GM10847 (cell line): Measurements from ENCODE around the gene TMUB1.

ENCODE experiments used
- POLR2A ChIP-seq: IDR thresholded peaks from 2 replicates; pipeline ENCODE4 v1.6.1; 2011; ENCODE audit not compliant: insufficient read length; ENCODE audit errors: extremely low read depth

TMUB1 gene

GRCh38 chr7:151124481-151124880 lies 41.2 kb upstream of the TMUB1 start:
- no peak for TF ChIP-seq POLR2A

DNA sequence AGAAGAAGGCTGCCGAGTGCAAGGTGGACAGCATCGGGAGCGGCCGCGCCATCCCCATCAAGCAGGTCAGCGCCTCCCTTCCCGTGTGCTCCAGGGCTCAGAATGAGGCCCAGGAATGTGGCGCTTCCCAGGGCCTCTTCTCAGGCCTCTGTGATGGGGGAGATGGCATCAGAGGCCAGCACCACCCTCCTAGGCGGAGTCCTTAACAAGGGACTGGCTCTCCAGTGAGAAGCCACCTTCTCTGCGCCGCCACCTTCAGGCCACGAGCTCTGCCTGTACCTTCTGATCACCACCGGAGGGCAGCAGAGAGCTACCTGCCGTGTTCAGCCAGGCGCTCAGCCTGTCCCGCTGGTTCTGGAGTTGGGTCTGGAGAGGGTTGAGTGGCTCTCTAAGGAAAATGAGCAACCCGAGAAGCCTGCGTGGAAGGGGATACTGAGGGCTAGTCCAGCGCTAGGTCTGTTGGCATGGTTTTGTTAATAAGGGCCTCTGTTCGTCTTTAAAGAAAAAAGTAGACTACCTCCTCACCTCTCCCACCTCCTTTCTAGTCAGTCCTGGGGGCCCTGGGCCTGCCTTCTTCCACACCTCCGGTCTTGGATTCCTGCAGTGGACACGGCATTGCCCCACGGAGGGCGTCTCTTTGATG lies 40.6 kb upstream of the TMUB1 start:
- TF ChIP-seq POLR2A = no peak

DNA sequence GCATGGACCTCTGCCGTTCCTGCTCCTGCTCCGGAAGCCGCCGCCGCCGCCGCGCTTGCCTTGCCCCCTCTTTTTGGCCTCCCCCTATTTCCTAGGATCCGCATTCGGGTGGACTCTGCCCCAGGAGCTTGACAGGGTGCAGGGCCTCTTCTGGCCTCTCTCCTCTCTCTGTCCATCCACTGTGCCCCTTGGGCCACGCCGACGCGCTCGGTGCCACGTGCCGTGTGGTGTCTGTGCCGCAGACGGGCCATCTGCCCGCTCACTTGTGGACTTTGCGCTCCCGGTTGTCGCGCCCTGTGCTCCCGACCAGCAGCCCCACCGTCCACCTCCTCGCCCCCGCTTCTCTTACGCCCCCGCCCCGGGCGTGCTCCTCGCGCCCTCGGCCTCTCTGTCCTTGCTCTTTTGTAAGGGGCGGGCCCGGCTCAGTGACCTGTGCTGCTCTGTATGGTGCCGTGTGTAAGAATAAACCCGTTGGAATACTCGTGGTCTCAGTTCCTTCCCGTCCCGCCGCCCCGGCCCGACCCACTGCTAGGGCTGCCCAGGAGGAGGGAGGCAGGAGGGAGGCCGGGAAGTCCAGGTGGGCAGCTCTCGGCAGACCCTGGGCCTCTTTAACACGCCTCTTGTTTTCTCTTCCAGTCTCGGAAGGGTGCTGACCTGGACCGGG lies 40.0 kb upstream of the TMUB1 start:
- no peak for TF ChIP-seq POLR2A

GRCh38 chr7:151122796-151123157 lies 39.5 kb upstream of the TMUB1 start:
- TF ChIP-seq POLR2A = no peak

- no peak for TF ChIP-seq POLR2A
These were observed 39.0 kb upstream of the TMUB1 start for GRCh38 chr7:151122276-151122675.

DNA sequence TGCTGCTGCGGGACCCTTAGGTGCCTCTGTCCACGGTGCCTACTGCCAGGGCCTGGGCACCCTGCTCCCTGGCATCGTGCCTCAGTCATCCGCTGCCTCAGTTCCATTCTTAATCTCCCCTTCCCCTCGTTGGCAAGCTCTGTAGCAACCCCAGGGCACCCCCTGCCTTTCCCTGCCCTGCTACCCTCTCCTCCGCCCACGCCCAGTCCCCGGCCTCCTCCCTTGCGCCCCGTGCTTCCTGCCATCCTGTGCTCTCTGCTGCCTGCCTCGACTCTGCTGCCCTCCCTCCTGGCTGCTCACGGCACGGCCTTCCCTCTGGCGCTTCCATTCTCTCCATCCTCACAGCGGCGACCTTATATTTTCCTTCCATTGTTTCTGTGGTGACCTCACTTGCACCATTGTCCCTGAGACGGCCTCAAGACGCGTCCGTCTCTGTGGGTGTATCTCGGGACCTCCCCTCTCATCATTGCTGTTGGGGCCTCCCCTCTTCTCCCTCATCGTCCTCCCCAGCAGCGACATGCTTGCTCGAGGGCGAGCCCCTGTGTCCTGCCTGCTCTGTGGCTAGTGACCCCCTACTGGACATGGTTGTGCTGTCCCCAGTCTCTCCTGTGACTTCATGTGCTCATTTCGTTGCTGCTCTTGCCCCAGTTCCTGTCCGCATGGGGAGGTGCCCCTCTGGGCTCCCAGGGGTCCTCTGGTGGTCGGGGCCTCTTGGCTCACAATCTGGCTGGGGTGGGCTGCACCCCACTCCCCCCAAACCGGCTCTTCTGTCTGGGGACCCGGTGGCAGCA lies 38.3 kb upstream of the TMUB1 start:
- TF ChIP-seq POLR2A = no peak

- TF ChIP-seq POLR2A = no peak
These were observed 37.6 kb upstream of the TMUB1 start for GRCh38 chr7:151120896-151121295.

- no peak for TF ChIP-seq POLR2A
These were observed 36.6 kb upstream of the TMUB1 start for GRCh38 chr7:151119902-151120301.

- no peak for TF ChIP-seq POLR2A
These were observed 35.7 kb upstream of the TMUB1 start for GRCh38 chr7:151119055-151119415.

DNA sequence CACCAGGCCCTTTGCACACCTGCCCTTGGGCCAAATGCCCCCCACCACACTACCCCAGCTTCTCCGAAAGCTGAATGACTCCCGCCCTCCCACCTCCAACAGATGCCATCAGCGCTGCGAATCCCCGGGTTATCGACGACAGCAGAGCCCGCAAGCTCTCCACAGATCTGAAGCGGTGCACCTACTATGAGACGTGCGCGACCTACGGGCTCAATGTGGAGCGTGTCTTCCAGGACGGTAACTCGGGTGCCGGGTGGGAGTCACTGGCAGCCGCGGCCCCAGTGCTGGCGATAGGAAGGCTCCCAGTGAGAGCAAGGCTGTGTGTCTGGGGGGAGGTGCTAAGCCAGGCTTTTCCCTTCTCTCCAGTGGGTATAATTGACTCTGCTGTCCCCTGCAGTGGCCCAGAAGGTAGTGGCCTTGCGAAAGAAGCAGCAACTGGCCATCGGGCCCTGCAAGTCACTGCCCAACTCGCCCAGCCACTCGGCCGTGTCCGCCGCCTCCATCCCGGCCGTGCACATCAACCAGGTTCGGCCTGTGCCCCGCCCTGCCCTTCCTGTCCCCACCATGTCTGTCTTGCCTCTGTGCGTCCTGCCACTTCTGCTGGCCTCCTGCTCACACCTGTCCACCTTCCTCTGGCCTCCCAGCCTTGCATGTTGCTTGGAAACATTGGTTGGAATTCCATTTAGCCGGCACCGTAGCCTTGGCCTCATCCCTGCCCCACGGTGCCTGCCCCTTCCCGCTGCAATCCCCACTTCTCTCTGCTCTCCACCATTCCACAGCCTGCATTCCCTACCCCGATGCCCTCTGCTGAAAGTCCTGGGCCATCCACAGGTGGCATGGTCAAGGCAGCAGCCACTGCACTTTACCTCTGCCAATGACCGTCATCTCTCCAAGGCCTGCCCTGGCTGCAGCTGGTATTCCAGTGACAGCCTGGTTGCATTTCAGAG lies 35.1 kb upstream of the TMUB1 start:
- TF ChIP-seq POLR2A = no peak

GRCh38 chr7:151117565-151117964 lies 34.3 kb upstream of the TMUB1 start:
- no peak for TF ChIP-seq POLR2A

DNA sequence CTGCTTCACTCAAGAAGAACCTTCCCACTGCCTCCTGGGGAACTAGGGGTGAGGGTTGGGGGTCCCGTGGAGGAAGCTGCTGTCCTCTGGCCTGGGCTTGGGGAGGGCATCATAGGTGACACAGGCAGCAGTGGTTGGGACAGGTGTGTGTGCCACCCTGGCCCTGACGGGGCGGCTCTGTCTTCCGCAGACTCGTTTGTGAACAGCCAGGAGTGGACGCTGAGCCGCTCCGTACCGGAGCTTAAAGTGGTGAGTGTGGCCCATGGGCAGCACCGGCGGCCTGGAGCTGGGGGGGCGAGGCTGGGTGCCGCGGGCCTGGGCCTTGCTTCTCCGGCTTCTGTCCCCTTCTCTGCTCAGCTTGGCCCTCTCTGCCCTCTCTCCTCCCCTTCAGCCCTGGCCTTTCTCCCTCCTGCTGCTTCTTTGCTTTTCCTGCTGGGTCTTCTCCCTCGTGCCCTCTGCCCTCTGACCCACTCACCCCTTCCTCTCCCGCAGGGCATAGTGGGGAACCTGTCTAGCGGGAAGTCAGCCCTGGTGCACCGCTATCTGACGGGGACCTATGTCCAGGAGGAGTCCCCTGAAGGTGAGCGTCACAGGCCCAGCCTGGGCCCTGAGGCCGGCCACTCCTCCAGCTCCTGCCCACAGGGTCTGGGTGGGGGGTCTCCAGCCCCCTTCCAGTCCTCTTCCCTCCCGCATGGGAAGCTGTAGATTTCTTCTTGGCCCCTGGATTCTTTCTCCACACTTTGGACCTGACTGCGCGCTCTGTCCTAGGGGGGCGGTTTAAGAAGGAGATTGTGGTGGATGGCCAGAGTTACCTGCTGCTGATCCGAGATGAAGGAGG lies 33.5 kb upstream of the TMUB1 start:
- no peak for TF ChIP-seq POLR2A

DNA sequence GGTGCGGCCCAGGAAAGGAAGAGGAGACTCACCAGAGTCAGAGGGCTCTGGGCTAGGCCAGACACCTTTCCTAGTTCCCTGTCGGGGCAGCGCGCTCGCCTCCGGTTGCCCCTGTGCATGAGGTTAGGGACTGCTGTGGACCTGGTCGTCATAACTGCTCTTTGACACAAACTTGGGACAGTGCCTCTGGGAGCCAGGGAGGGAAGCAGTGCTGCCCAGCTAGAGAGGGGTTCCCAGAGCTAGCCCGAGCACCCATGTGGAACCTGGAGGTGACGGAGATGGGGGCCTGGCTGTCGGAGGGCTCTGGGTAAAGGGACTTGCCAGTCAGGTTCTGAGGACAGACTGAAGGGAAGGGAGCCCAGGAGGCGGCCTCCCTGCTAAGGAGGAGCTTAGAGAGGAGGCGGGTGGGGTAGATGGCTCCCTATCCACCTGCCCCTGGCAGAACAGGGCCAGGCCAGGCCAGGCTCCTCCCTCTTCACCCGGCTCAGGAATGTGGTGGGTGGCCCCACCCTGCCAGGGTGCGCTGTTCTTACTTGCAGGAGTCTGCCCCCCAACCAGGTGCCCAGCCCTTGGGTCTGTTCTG lies 32.6 kb upstream of the TMUB1 start:
- TF ChIP-seq POLR2A = no peak

GRCh38 chr7:151115121-151115835 lies 32.0 kb upstream of the TMUB1 start:
- TF ChIP-seq POLR2A = no peak
